HepG2 (cell line): ENCODE measurements around the gene CBX2. TPM values are rescaled to one million over a fixed set of nuclear protein-coding genes. Genes with fewer than 3 reads are reported as not detected.

Source experiments
- EED ChIP-seq: sonication (generic); formaldehyde crosslinking; IDR thresholded peaks from 2 replicates; pipeline ENCODE4 v1.5.0; 2020; ENCODE audit warnings: mild to moderate bottlenecking, missing genetic modification reagents
- HOXA5 ChIP-seq: sonication (generic); formaldehyde crosslinking; IDR thresholded peaks from 2 replicates; pipeline ENCODE4 v1.4.0; 2020; ENCODE audit warnings: missing genetic modification reagents
- SP4 ChIP-seq: sonication (generic); formaldehyde crosslinking; IDR thresholded peaks from 2 replicates; pipeline ENCODE4 v1.8.1; 2023; ENCODE audit warnings: mild to moderate bottlenecking, missing genetic modification reagents
- TAF1 ChIP-seq: sonication (generic); formaldehyde crosslinking; IDR thresholded peaks from 2 replicates; pipeline ENCODE4 v1.4.0; 2020; ENCODE audit warnings: missing genetic modification reagents
- ZNF234 ChIP-seq: sonication (generic); formaldehyde crosslinking; conservative IDR thresholded peaks from 2 replicates; pipeline ENCODE4 v1.5.1; 2020; ENCODE audit warnings: mild to moderate bottlenecking, missing genetic modification reagents
- polyA plus RNA-seq, 8 experiments: library from polyadenylated mRNA; depleted of rRNA in 3 of 8; stranded (reverse) in 7 of 8; unstranded in 1 of 8; fragments of >200 nt; fragmentation: Illumina TruSeq in 4 of 8; extraction: Trizol in 4 of 8; gene quantifications; 2 replicates each; pipeline versions ENCODE4 v1.2.1 to v1.2.3, GENCODE V29; 2011 to 2016; ENCODE audit warnings: low read depth in 4 of 8, missing spikeins in 1 of 8, mixed read lengths in 1 of 8; ENCODE audit not compliant: insufficient read depth in 1 of 8
- total RNA-seq, 5 experiments: library from RNA; depleted of rRNA; stranded (reverse); fragments of >200 nt; fragmentation: Illumina TruSeq; extraction: Trizol; gene quantifications; 2 replicates each; pipeline ENCODE4 v1.2.3, GENCODE V29; 2016; ENCODE audit warnings: low read depth in 1 of 5
- TF ChIP-seq, protein P1 (sequence below), 2 experiments: fragments of 450-650 bp in 1 of 2; sonication (generic) in 1 of 2; formaldehyde crosslinking in 1 of 2; IDR thresholded peaks; 2 replicates each; pipeline versions ENCODE4 v1.6.1 to v1.8.0; 2016 to 2022; ENCODE audit warnings: antibody characterized with exemption in 1 of 2, mild to moderate bottlenecking in 1 of 2, missing genetic modification reagents in 1 of 2
- TF ChIP-seq, protein P2 (sequence below): sonication (generic); formaldehyde crosslinking; IDR thresholded peaks from 2 replicates; pipeline ENCODE4 v1.8.0; 2022; ENCODE audit warnings: missing genetic modification reagents, mild to moderate bottlenecking, borderline replicate concordance
- TF ChIP-seq, protein P3 (sequence below): sonication (generic); formaldehyde crosslinking; IDR thresholded peaks from 2 replicates; pipeline ENCODE4 v1.4.0; 2020; ENCODE audit warnings: missing genetic modification reagents, borderline replicate concordance
- TF ChIP-seq, protein P4 (sequence below): sonication (generic); formaldehyde crosslinking; IDR thresholded peaks from 2 replicates; pipeline ENCODE4 v1.5.0; 2020; ENCODE audit warnings: missing genetic modification reagents, mild to moderate bottlenecking, borderline replicate concordance
- TF ChIP-seq, protein P5 (sequence below): sonication (generic); formaldehyde crosslinking; IDR thresholded peaks from 2 replicates; pipeline ENCODE4; 2020; ENCODE audit warnings: missing genetic modification reagents, mild to moderate bottlenecking, borderline replicate concordance

CBX2 gene
- total and polyA plus RNA-seq, 2 of the 13 experiments (the other 11 are each of a cell fraction or from before 2014, with no cell fraction given) = 14.5 to 31.1 TPM

DNA sequence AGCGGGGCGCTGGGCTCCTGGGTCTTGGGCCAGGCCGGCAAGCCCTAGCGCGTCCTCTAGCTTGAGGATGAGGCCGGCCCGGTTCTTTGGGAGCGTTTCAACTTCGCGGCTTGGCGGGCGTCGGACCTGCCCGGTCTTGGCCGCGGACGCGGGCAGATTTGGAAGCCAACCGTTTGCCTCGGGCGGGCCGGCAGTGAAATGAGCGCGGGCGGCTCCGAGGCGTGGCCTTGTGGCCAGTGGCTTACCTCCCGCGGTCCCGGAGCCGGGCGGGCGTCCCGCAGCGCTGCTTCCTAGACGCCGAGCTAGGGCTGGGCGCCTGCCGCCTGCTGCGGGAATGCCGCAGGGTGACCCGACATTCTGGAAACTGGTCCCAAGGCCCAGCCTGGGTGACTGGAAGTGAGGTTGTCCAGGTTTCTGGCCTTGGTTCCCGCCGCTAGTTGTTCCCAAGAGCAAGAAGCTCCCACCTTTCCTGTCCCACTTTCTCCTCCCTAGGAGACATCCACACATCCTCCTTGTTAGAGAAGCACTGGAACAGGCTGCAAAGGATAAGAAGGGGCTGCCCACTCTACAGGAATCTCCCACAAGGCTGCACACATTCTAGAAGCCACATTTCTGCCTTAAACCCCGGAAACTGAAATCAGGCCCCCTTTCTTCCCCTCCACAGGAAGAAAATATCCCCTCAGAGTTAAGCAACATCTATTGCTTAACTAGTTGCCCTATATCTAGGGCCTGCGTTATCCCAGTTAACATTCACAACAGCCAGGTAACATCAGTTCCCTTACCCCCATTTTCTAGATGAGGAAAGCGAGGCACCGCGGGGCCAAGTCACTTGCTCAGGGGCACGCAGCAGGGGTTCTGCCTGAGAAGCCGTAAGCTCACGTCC lies 23.4 kb downstream of the CBX2 start (continued):
- TF ChIP-seq, protein P1, sequence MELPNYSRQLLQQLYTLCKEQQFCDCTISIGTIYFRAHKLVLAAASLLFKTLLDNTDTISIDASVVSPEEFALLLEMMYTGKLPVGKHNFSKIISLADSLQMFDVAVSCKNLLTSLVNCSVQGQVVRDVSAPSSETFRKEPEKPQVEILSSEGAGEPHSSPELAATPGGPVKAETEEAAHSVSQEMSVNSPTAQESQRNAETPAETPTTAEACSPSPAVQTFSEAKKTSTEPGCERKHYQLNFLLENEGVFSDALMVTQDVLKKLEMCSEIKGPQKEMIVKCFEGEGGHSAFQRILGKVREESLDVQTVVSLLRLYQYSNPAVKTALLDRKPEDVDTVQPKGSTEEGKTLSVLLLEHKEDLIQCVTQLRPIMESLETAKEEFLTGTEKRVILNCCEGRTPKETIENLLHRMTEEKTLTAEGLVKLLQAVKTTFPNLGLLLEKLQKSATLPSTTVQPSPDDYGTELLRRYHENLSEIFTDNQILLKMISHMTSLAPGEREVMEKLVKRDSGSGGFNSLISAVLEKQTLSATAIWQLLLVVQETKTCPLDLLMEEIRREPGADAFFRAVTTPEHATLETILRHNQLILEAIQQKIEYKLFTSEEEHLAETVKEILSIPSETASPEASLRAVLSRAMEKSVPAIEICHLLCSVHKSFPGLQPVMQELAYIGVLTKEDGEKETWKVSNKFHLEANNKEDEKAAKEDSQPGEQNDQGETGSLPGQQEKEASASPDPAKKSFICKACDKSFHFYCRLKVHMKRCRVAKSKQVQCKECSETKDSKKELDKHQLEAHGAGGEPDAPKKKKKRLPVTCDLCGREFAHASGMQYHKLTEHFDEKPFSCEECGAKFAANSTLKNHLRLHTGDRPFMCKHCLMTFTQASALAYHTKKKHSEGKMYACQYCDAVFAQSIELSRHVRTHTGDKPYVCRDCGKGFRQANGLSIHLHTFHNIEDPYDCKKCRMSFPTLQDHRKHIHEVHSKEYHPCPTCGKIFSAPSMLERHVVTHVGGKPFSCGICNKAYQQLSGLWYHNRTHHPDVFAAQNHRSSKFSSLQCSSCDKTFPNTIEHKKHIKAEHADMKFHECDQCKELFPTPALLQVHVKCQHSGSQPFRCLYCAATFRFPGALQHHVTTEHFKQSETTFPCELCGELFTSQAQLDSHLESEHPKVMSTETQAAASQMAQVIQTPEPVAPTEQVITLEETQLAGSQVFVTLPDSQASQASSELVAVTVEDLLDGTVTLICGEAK (IDR thresholded peaks at IDR 0.05) = no peak
- TF ChIP-seq, protein P1 (CRISPR knock-in tag; IDR thresholded peaks at IDR 0.05) = peak; percentile 54; the same call in 1 of the 2 replicates
- TF ChIP-seq EED (CRISPR knock-in tag) (peak; percentile 88), TAF1 (0 out of 2 replicates have a peak, but pooled peaks have one; percentile 8), HOXA5 (CRISPR knock-in tag) (peak; percentile 61; the same call in 1 of the 2 replicates), SP4 (CRISPR knock-in tag) (no peak), ZNF234 (CRISPR knock-in tag) (no peak)
- TF ChIP-seq, protein P2, sequence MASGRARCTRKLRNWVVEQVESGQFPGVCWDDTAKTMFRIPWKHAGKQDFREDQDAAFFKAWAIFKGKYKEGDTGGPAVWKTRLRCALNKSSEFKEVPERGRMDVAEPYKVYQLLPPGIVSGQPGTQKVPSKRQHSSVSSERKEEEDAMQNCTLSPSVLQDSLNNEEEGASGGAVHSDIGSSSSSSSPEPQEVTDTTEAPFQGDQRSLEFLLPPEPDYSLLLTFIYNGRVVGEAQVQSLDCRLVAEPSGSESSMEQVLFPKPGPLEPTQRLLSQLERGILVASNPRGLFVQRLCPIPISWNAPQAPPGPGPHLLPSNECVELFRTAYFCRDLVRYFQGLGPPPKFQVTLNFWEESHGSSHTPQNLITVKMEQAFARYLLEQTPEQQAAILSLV = peak; percentile 45; the same call in 1 of the 2 replicates
- TF ChIP-seq, protein P3, sequence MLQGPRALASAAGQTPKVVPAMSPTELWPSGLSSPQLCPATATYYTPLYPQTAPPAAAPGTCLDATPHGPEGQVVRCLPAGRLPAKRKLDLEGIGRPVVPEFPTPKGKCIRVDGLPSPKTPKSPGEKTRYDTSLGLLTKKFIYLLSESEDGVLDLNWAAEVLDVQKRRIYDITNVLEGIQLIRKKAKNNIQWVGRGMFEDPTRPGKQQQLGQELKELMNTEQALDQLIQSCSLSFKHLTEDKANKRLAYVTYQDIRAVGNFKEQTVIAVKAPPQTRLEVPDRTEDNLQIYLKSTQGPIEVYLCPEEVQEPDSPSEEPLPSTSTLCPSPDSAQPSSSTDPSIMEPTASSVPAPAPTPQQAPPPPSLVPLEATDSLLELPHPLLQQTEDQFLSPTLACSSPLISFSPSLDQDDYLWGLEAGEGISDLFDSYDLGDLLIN (CRISPR knock-in tag) = 0 out of 2 replicates have a peak, but pooled peaks have one; percentile 18
- TF ChIP-seq, protein P4, sequence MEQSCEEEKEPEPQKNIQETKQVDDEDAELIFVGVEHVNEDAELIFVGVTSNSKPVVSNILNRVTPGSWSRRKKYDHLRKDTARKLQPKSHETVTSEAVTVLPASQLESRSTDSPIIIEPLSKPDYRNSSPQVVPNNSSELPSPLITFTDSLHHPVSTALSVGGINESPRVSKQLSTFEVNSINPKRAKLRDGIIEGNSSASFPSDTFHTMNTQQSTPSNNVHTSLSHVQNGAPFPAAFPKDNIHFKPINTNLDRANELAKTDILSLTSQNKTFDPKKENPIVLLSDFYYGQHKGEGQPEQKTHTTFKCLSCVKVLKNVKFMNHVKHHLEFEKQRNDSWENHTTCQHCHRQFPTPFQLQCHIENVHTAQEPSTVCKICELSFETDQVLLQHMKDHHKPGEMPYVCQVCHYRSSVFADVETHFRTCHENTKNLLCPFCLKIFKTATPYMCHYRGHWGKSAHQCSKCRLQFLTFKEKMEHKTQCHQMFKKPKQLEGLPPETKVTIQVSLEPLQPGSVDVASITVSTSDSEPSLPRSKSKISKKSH (CRISPR knock-in tag) = no peak; the same call in 1 of the 2 replicates
- TF ChIP-seq, protein P5, sequence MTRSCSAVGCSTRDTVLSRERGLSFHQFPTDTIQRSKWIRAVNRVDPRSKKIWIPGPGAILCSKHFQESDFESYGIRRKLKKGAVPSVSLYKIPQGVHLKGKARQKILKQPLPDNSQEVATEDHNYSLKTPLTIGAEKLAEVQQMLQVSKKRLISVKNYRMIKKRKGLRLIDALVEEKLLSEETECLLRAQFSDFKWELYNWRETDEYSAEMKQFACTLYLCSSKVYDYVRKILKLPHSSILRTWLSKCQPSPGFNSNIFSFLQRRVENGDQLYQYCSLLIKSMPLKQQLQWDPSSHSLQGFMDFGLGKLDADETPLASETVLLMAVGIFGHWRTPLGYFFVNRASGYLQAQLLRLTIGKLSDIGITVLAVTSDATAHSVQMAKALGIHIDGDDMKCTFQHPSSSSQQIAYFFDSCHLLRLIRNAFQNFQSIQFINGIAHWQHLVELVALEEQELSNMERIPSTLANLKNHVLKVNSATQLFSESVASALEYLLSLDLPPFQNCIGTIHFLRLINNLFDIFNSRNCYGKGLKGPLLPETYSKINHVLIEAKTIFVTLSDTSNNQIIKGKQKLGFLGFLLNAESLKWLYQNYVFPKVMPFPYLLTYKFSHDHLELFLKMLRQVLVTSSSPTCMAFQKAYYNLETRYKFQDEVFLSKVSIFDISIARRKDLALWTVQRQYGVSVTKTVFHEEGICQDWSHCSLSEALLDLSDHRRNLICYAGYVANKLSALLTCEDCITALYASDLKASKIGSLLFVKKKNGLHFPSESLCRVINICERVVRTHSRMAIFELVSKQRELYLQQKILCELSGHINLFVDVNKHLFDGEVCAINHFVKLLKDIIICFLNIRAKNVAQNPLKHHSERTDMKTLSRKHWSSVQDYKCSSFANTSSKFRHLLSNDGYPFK = peak; percentile 36; the same call in 1 of the 2 replicates
